ENCODE results near the gene LDAH. TPM values are rescaled to one million over a fixed set of nuclear protein-coding genes. Genes with fewer than 3 reads are reported as not detected.

Gene LDAH
- total RNA-seq, 1 experiment from 2014 or later: 78.5 TPM

GRCh38 chr2:20640411-20641122 lies 182.3 kb downstream of the LDAH start:
- DNase-seq: no peak
- no peaks in the 10 kb centered on the region for H3K79me2 ChIP-seq (ENCODE audit: low read length)
- no peak overlapping the region for H3K27ac ChIP-seq (ENCODE audit: low read length)
- no peak overlapping the region for H2AFZ ChIP-seq (ENCODE audit: low read length)
- no peaks in the 10 kb centered on the region for H3K27me3 ChIP-seq (ENCODE audit: low read length)
- no peak overlapping the region for H3K4me3 ChIP-seq (ENCODE audit: low read length)
- no peak overlapping the region for H3K9ac ChIP-seq (ENCODE audit: low read length)
- peaks cover 6% of the 10 kb centered on the region; the same call in 1 of the 2 replicates for H4K20me1 ChIP-seq (ENCODE audit: insufficient read depth, low read depth, low read length)
- H3K4me2 ChIP-seq (ENCODE audit: low read depth, low read length, poor library complexity, severe bottlenecking): no peak overlapping the region
- H3K4me1 ChIP-seq (ENCODE audit: low read length): no peaks in the 10 kb centered on the region
- H3K9me2 ChIP-seq (replicated peaks; ENCODE audit: insufficient read depth, low read length): no peaks in the 10 kb centered on the region
- H3K9me3 ChIP-seq (ENCODE audit: low read length): no peaks in the 10 kb centered on the region
- no peaks in the 10 kb centered on the region for H3K36me3 ChIP-seq (ENCODE audit: insufficient read depth, low read length)

GRCh38 chr2:20638646-20639430 lies 184.1 kb downstream of the LDAH start:
- Histone ChIP-seq H3K36me3 (ENCODE audit: insufficient read depth, low read length) (no peaks in the 10 kb centered on the region), H3K27me3 (ENCODE audit: low read length) (no peaks in the 10 kb centered on the region), H4K20me1 (ENCODE audit: insufficient read depth, low read depth, low read length) (peaks cover 6% of the 10 kb centered on the region; the same call in 1 of the 2 replicates)

GRCh38 chr2:20638014-20638413 lies 184.9 kb downstream of the LDAH start:
- Histone ChIP-seq H3K4me3 (ENCODE audit: low read length) (no peak overlapping the region), H3K27ac (ENCODE audit: low read length) (no peak overlapping the region), H3K4me1 (ENCODE audit: low read length) (no peaks in the 10 kb centered on the region), H3K9me2 (replicated peaks; ENCODE audit: insufficient read depth, low read length) (no peaks in the 10 kb centered on the region), H2AFZ (ENCODE audit: low read length) (no peak overlapping the region), H3K36me3 (ENCODE audit: insufficient read depth, low read length) (no peaks in the 10 kb centered on the region), H4K20me1 (ENCODE audit: insufficient read depth, low read depth, low read length) (peaks cover 6% of the 10 kb centered on the region; the same call in 1 of the 2 replicates), H3K9me3 (ENCODE audit: low read length) (no peaks in the 10 kb centered on the region), H3K79me2 (ENCODE audit: low read length) (no peaks in the 10 kb centered on the region), H3K27me3 (ENCODE audit: low read length) (no peaks in the 10 kb centered on the region), H3K4me2 (ENCODE audit: low read depth, low read length, poor library complexity, severe bottlenecking) (no peak overlapping the region), H3K9ac (ENCODE audit: low read length) (no peak overlapping the region)
- DNase-seq: no peak

More at GRCh38 chr2:20638646-20639430, 184.1 kb downstream of the LDAH start:
- Histone ChIP-seq H3K9me3 (ENCODE audit: low read length) (no peaks in the 10 kb centered on the region), H3K79me2 (ENCODE audit: low read length) (no peaks in the 10 kb centered on the region), H2AFZ (ENCODE audit: low read length) (no peak overlapping the region), H3K4me3 (ENCODE audit: low read length) (no peak overlapping the region), H3K4me2 (ENCODE audit: low read depth, low read length, poor library complexity, severe bottlenecking) (no peak overlapping the region), H3K27ac (ENCODE audit: low read length) (no peak overlapping the region), H3K4me1 (ENCODE audit: low read length) (no peaks in the 10 kb centered on the region), H3K9me2 (replicated peaks; ENCODE audit: insufficient read depth, low read length) (no peaks in the 10 kb centered on the region), H3K9ac (ENCODE audit: low read length) (no peak overlapping the region)
- no peak for DNase-seq

- H2AFZ ChIP-seq (ENCODE audit: low read length): no peak overlapping the region
- no peak overlapping the region for H3K4me2 ChIP-seq (ENCODE audit: low read depth, low read length, poor library complexity, severe bottlenecking)
- no peaks in the 10 kb centered on the region for H3K9me3 ChIP-seq (ENCODE audit: low read length)
- no peaks in the 10 kb centered on the region for H3K36me3 ChIP-seq (ENCODE audit: insufficient read depth, low read length)
- H3K79me2 ChIP-seq (ENCODE audit: low read length): no peaks in the 10 kb centered on the region
- no peaks in the 10 kb centered on the region for H3K27me3 ChIP-seq (ENCODE audit: low read length)
- peaks cover 4% of the 10 kb centered on the region; the same call in 1 of the 2 replicates for H3K4me1 ChIP-seq (ENCODE audit: low read length)
- DNase-seq: no peak
- no peaks in the 10 kb centered on the region for H3K9me2 ChIP-seq (replicated peaks; ENCODE audit: insufficient read depth, low read length)
- H3K27ac ChIP-seq (ENCODE audit: low read length): no peak overlapping the region
- no peak overlapping the region for H3K9ac ChIP-seq (ENCODE audit: low read length)
- peaks cover 5% of the 10 kb centered on the region; the same call in 1 of the 2 replicates for H4K20me1 ChIP-seq (ENCODE audit: insufficient read depth, low read depth, low read length)
- H3K4me3 ChIP-seq (ENCODE audit: low read length): no peak overlapping the region
Observed at GRCh38 chr2:20637147-20637546, 185.8 kb downstream of the LDAH start.

GRCh38 chr2:20635675-20636584 lies 187.0 kb downstream of the LDAH start:
- no peaks in the 10 kb centered on the region for H3K36me3 ChIP-seq (ENCODE audit: insufficient read depth, low read length)
- H3K27me3 ChIP-seq (ENCODE audit: low read length): no peaks in the 10 kb centered on the region
- H3K27ac ChIP-seq (ENCODE audit: low read length): no peak overlapping the region
- peaks cover 4% of the 10 kb centered on the region; the same call in 1 of the 2 replicates for H3K4me1 ChIP-seq (ENCODE audit: low read length)
- H3K9ac ChIP-seq (ENCODE audit: low read length): no peak overlapping the region
- no peaks in the 10 kb centered on the region for H3K9me2 ChIP-seq (replicated peaks; ENCODE audit: insufficient read depth, low read length)
- DNase-seq: peak; percentile 91
- no peak overlapping the region for H3K4me3 ChIP-seq (ENCODE audit: low read length)
- H3K79me2 ChIP-seq (ENCODE audit: low read length): no peaks in the 10 kb centered on the region
- H2AFZ ChIP-seq (ENCODE audit: low read length): no peak overlapping the region
- no peaks in the 10 kb centered on the region; the same call in 1 of the 2 replicates for H4K20me1 ChIP-seq (ENCODE audit: insufficient read depth, low read depth, low read length)
- H3K4me2 ChIP-seq (ENCODE audit: low read depth, low read length, poor library complexity, severe bottlenecking): no peak overlapping the region
- H3K9me3 ChIP-seq (ENCODE audit: low read length): no peaks in the 10 kb centered on the region

GRCh38 chr2:20635113-20635510 lies 187.8 kb downstream of the LDAH start:
- peaks cover 4% of the 10 kb centered on the region; the same call in 1 of the 2 replicates for H3K4me1 ChIP-seq (ENCODE audit: low read length)
- H3K4me2 ChIP-seq (ENCODE audit: low read depth, low read length, poor library complexity, severe bottlenecking): no peak overlapping the region
- no peaks in the 10 kb centered on the region for H3K36me3 ChIP-seq (ENCODE audit: insufficient read depth, low read length)
- no peaks in the 10 kb centered on the region for H3K9me3 ChIP-seq (ENCODE audit: low read length)
- no peaks in the 10 kb centered on the region; the same call in 1 of the 2 replicates for H4K20me1 ChIP-seq (ENCODE audit: insufficient read depth, low read depth, low read length)
- H3K27me3 ChIP-seq (ENCODE audit: low read length): no peaks in the 10 kb centered on the region
- no peak overlapping the region for H3K4me3 ChIP-seq (ENCODE audit: low read length)
- no peak overlapping the region for H3K27ac ChIP-seq (ENCODE audit: low read length)
- no peaks in the 10 kb centered on the region for H3K79me2 ChIP-seq (ENCODE audit: low read length)
- H3K9ac ChIP-seq (ENCODE audit: low read length): no peak overlapping the region
- no peaks in the 10 kb centered on the region for H3K9me2 ChIP-seq (replicated peaks; ENCODE audit: insufficient read depth, low read length)
- no peak overlapping the region for H2AFZ ChIP-seq (ENCODE audit: low read length)
- DNase-seq: no peak

- Histone ChIP-seq H3K4me1 (ENCODE audit: low read length) (peaks cover 4% of the 10 kb centered on the region; the same call in 1 of the 2 replicates), H3K4me3 (ENCODE audit: low read length) (no peak overlapping the region), H3K9me2 (replicated peaks; ENCODE audit: insufficient read depth, low read length) (no peaks in the 10 kb centered on the region), H3K27ac (ENCODE audit: low read length) (no peak overlapping the region), H3K36me3 (ENCODE audit: insufficient read depth, low read length) (no peaks in the 10 kb centered on the region), H2AFZ (ENCODE audit: low read length) (no peak overlapping the region), H3K27me3 (ENCODE audit: low read length) (no peaks in the 10 kb centered on the region), H3K79me2 (ENCODE audit: low read length) (no peaks in the 10 kb centered on the region), H4K20me1 (ENCODE audit: insufficient read depth, low read depth, low read length) (no peaks in the 10 kb centered on the region; the same call in 1 of the 2 replicates), H3K9ac (ENCODE audit: low read length) (no peak overlapping the region), H3K4me2 (ENCODE audit: low read depth, low read length, poor library complexity, severe bottlenecking) (no peak overlapping the region), H3K9me3 (ENCODE audit: low read length) (no peaks in the 10 kb centered on the region)
- DNase-seq: no peak
Observed at GRCh38 chr2:20634507-20635112, 188.3 kb downstream of the LDAH start.

All from Karpas-422 (cell line).